ENCODE results near the gene SH3PXD2A.

DNA sequence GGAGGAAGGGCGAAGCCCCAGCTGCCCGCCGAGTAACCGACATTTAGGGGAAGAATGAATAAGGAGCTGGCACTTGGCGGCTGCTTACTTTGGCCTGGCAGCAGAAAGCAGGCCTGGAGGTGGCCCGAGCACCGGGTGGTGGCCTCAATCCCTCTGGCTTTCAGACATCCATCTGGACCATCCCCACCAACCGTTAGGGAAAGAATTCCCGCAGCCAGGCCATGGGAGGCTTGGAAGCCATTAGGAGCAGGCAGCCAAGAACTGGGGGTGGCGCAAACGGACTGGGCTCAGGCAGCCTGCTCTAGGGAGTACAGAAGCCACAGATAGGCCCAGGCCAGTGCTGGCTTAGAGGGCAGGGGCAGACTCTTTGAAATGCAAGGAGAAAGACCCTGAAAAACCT is 229.2 kb downstream of the SH3PXD2A start:
- TF ChIP-seq, protein P1, sequence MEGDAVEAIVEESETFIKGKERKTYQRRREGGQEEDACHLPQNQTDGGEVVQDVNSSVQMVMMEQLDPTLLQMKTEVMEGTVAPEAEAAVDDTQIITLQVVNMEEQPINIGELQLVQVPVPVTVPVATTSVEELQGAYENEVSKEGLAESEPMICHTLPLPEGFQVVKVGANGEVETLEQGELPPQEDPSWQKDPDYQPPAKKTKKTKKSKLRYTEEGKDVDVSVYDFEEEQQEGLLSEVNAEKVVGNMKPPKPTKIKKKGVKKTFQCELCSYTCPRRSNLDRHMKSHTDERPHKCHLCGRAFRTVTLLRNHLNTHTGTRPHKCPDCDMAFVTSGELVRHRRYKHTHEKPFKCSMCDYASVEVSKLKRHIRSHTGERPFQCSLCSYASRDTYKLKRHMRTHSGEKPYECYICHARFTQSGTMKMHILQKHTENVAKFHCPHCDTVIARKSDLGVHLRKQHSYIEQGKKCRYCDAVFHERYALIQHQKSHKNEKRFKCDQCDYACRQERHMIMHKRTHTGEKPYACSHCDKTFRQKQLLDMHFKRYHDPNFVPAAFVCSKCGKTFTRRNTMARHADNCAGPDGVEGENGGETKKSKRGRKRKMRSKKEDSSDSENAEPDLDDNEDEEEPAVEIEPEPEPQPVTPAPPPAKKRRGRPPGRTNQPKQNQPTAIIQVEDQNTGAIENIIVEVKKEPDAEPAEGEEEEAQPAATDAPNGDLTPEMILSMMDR (IDR thresholded peaks at IDR 0.05 in 8 of 11, conservative IDR thresholded peaks at IDR 0.05 in 3 of 11) = no peak
- TF ChIP-seq POLR2A (IDR thresholded peaks at IDR 0.05) = no peak
- TF ChIP-seq POLR2AphosphoS5 (IDR thresholded peaks at IDR 0.05) = no peak
